Activated CD4-positive, alpha-beta T cell treated with anti-CD3 and anti-CD28 coated beads, Interleukin-2, amount 10 ng/mL, durations not matched to agents 24 days and 14 days (primary cell): ENCODE results near the gene MLLT10. TPM values are rescaled to one million over a fixed set of nuclear protein-coding genes. Genes with fewer than 3 reads are reported as not detected.

Experiments
- DNase-seq: peaks from one replicate; pipeline ENCODE4 v3.0.0; 2022
- H3K27ac Mint-ChIP-seq: one replicate; pipeline ENCODE4 v1.8.0; 2022; ENCODE audit warnings: mild to moderate bottlenecking, mixed read lengths
- H3K27me3 Mint-ChIP-seq: one replicate; pipeline ENCODE4 v1.8.0; 2022; ENCODE audit warnings: mixed read lengths
- H3K36me3 Mint-ChIP-seq: one replicate; pipeline ENCODE4 v1.8.0; 2022; ENCODE audit warnings: low read depth, mild to moderate bottlenecking, mixed read lengths
- H3K4me1 Mint-ChIP-seq: one replicate; pipeline ENCODE4 v1.8.0; 2021; ENCODE audit warnings: mixed read lengths
- H3K4me3 Mint-ChIP-seq: one replicate; pipeline ENCODE4 v1.8.0; 2022; ENCODE audit warnings: mild to moderate bottlenecking, moderate library complexity, mixed read lengths
- H3K9me3 Mint-ChIP-seq: one replicate; pipeline ENCODE4 v1.8.0; 2021; ENCODE audit warnings: mixed read lengths
- intact Hi-C: fragments of 100-400 bp; cut with micrococcal nuclease; formaldehyde crosslinking; loops from one replicate; pipeline ENCODE4 v1.15.1; 2023
- total RNA-seq: library from RNA; stranded (reverse); gene quantifications from 2 replicates; pipeline ENCODE4 v1.2.3, GENCODE V29; 2022

MLLT10 gene
- total RNA-seq, 1 donor from 2014 or later = 42.0 TPM

DNA sequence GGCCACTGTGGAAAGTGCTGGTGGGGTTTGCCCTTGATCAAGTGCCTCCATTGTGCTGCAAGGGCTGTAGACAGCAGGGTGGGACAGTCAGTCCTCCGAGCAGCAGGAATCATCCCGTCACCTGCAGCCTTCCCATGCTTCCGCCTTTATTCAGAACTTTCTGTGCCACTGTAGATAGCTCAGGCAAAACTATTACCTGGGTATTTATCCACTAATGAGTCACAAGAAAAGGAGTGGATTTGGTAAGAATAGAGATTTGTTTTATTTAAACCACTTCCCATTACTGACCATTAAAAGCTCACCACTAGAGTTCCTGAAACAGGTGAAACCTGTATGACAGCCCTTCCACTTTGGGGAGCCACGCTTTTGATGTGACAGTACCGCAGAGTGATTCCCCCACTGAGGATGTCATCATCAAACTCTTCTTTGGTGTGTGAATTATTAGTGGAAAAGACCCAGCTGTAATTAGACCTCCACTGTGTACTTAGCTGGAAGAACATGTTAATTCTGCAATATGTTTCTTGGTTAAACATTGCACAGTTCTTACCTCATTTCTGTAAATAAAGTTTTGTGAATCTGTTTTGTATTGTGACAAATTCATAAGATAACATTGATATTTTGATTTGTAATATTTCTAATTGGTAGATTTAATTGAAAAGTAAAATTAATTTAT lies 208.8 kb downstream of the MLLT10 start:
- Mint-ChIP-seq H3K36me3 (peaks cover 35% of the 10 kb centered on the region), H3K4me1 (peaks cover 42% of the 10 kb centered on the region), H3K27me3 (no peaks in the 10 kb centered on the region), H3K27ac (no peak overlapping the region), H3K9me3 (no peaks in the 10 kb centered on the region), H3K4me3 (no peak overlapping the region)
- intact Hi-C loops = no loop called here
- peak; percentile 51 for DNase-seq

- intact Hi-C loops = no loop called here
- Mint-ChIP-seq H3K36me3 (peaks cover 31% of the 10 kb centered on the region), H3K9me3 (no peaks in the 10 kb centered on the region), H3K27me3 (no peaks in the 10 kb centered on the region), H3K4me1 (peaks cover 32% of the 10 kb centered on the region), H3K27ac (no peak overlapping the region), H3K4me3 (no peak overlapping the region)
- DNase-seq = peak; percentile 52
Measured at GRCh38 chr10:21744223-21744622, 210.2 kb downstream of the MLLT10 start.

- peaks cover 24% of the 10 kb centered on the region for H3K4me1 Mint-ChIP-seq
- H3K27me3 Mint-ChIP-seq = no peaks in the 10 kb centered on the region
- peaks cover 23% of the 10 kb centered on the region for H3K36me3 Mint-ChIP-seq
- peak; percentile 76 for DNase-seq
- intact Hi-C loops = no loop called here
- peak overlapping the region; percentile 42 for H3K4me3 Mint-ChIP-seq
- no peaks in the 10 kb centered on the region for H3K9me3 Mint-ChIP-seq
- H3K27ac Mint-ChIP-seq = peak overlapping the region; percentile 65
Measured at GRCh38 chr10:21746118-21746517, 212.1 kb downstream of the MLLT10 start.

- Mint-ChIP-seq H3K27ac (no peak overlapping the region), H3K4me3 (no peak overlapping the region), H3K4me1 (peaks cover 22% of the 10 kb centered on the region), H3K36me3 (peaks cover 15% of the 10 kb centered on the region), H3K9me3 (no peaks in the 10 kb centered on the region), H3K27me3 (no peaks in the 10 kb centered on the region)
- intact Hi-C loops = no loop called here
- DNase-seq = no peak
Measured at GRCh38 chr10:21747809-21748208, 213.8 kb downstream of the MLLT10 start.

DNA sequence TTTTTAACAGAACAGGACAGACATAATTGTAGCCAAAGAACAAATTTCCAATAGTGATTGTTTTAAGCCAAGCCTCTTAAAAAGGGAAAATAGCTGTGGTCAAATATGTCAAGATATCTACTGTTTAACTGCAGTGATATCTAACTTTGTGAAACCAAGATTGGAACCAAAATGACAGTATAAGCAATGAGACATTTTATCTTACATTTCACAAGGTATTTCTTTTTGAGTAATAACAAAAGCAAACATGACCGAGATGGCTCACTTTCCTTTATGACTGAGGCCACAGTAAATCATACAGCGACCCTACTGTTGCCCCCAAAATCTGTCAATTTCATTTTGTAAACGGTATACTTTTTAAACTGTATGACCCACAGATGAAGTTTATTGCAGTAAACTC lies 215.8 kb downstream of the MLLT10 start:
- Mint-ChIP-seq H3K27ac (no peak overlapping the region), H3K9me3 (no peaks in the 10 kb centered on the region), H3K27me3 (no peaks in the 10 kb centered on the region), H3K36me3 (peaks cover 11% of the 10 kb centered on the region), H3K4me3 (no peak overlapping the region), H3K4me1 (peaks cover 19% of the 10 kb centered on the region)
- intact Hi-C loops = no loop called here
- no peak for DNase-seq

GRCh38 chr10:21750424-21750823 lies 216.4 kb downstream of the MLLT10 start:
- no peak for DNase-seq
- no peaks in the 10 kb centered on the region for H3K27me3 Mint-ChIP-seq
- H3K4me3 Mint-ChIP-seq = no peak overlapping the region
- H3K36me3 Mint-ChIP-seq = peaks cover 7% of the 10 kb centered on the region
- no peak overlapping the region for H3K27ac Mint-ChIP-seq
- intact Hi-C loops = no loop called here
- peaks cover 19% of the 10 kb centered on the region for H3K4me1 Mint-ChIP-seq
- H3K9me3 Mint-ChIP-seq = no peaks in the 10 kb centered on the region

- peaks cover 4% of the 10 kb centered on the region for H3K36me3 Mint-ChIP-seq
- peaks cover 13% of the 10 kb centered on the region for H3K4me1 Mint-ChIP-seq
- intact Hi-C loops = no loop called here
- H3K27me3 Mint-ChIP-seq = no peaks in the 10 kb centered on the region
- no peaks in the 10 kb centered on the region for H3K9me3 Mint-ChIP-seq
- DNase-seq = peak; percentile 51
- H3K27ac Mint-ChIP-seq = no peak overlapping the region
- no peak overlapping the region for H3K4me3 Mint-ChIP-seq
Measured at GRCh38 chr10:21751341-21752310, 217.6 kb downstream of the MLLT10 start.

DNA sequence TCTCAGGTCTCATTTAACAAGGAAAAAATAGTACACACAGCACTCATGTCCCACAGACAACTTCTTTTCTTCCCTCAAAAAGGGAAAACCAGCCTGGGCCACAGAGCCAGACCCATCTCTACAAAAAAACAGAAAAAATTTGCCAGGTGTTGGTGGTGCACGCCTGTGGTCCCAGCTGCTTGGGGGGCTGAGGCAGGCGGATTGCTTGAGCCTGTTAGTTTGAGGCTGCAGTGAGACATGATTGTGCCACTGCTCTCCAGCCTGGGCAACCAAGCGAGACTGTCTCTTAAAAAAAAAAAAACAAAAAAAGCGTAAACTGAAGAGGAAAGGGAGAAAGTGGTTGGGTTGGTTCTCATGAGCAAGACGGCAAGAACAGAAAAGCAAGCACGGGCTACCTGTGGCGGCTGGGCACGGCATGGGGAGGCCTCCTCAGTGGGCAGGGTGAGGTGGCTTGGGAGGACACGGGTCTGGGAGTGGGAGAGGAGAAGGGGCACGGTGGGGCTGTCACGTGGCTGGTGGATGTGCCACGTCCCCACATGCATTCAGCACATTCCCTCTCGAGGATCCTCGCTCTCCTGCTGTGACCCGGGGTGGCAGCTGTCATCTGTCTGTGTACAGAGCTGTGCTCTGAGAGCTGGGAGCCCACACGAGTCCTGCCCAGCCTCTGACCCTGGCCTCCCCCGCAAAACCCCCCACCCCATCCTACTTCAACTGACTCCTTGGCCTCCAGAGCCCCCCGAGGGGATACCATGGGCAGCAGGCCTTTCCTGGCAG lies 219.7 kb downstream of the MLLT10 start:
- Mint-ChIP-seq H3K4me1 (peaks cover 5% of the 10 kb centered on the region), H3K9me3 (no peaks in the 10 kb centered on the region), H3K4me3 (no peak overlapping the region), H3K27ac (no peak overlapping the region), H3K27me3 (no peaks in the 10 kb centered on the region), H3K36me3 (peaks cover 2% of the 10 kb centered on the region)
- intact Hi-C loops = no loop called here
- peak; percentile 41 for DNase-seq

- Mint-ChIP-seq H3K9me3 (no peaks in the 10 kb centered on the region), H3K27ac (no peak overlapping the region), H3K4me3 (no peak overlapping the region), H3K4me1 (peaks cover 5% of the 10 kb centered on the region), H3K36me3 (peaks cover 7% of the 10 kb centered on the region), H3K27me3 (no peaks in the 10 kb centered on the region)
- intact Hi-C loops = no loop called here
- DNase-seq = no peak
Measured at GRCh38 chr10:21754410-21755011, 220.5 kb downstream of the MLLT10 start.

DNA sequence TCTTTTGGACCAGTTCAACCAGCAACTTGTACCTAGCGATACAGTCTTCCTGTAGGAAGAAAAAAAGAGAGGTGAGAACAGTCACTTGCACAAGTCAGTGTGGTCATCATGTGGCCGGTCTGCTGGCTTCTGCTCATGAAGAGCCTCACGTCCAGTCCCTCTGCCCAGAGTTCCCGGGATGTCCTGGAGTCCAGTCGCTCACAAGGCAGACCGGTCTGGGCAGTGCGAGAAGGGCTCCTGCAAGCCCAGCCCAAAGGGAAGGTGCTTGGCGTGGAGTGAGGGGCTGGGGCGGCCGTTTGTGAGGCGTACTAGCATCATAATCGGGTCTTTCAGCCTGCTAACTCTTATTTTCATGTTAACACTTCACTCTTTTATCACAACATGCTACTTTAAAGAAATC lies 222.7 kb downstream of the MLLT10 start:
- no peaks in the 10 kb centered on the region for H3K27me3 Mint-ChIP-seq
- intact Hi-C loops = no loop called here
- no peak for DNase-seq
- H3K9me3 Mint-ChIP-seq = no peaks in the 10 kb centered on the region
- no peaks in the 10 kb centered on the region for H3K4me1 Mint-ChIP-seq
- H3K36me3 Mint-ChIP-seq = peaks cover 7% of the 10 kb centered on the region
- no peak overlapping the region for H3K27ac Mint-ChIP-seq
- H3K4me3 Mint-ChIP-seq = no peak overlapping the region

- Mint-ChIP-seq H3K27ac (no peak overlapping the region), H3K27me3 (no peaks in the 10 kb centered on the region), H3K9me3 (no peaks in the 10 kb centered on the region), H3K4me1 (no peaks in the 10 kb centered on the region), H3K36me3 (peaks cover 7% of the 10 kb centered on the region), H3K4me3 (no peak overlapping the region)
- intact Hi-C loops = no loop called here
- no peak for DNase-seq
Measured at GRCh38 chr10:21757185-21757901, 223.3 kb downstream of the MLLT10 start.

DNA sequence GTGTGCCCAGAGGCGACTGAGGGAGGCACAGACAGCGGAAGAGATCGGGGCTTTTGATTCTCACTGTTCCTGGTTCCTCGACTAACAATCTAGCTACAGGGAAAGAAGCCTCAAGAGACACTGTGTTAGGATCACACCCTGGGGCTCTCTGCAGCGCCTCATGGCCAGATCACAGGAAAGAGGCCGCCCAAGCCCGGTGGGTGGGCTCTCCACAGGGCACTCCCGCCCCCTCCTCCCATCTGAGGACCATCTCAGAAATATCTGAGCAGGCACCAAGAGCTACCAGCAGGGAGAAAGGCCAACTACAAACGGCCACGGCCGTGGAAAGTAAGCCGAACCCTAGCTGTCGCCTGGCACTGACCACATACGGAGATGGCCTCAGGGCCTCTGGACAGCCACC lies 224.2 kb downstream of the MLLT10 start:
- H3K4me1 Mint-ChIP-seq = no peaks in the 10 kb centered on the region
- DNase-seq = no peak
- intact Hi-C loops = no loop called here
- no peaks in the 10 kb centered on the region for H3K27me3 Mint-ChIP-seq
- no peaks in the 10 kb centered on the region for H3K9me3 Mint-ChIP-seq
- H3K4me3 Mint-ChIP-seq = no peak overlapping the region
- no peak overlapping the region for H3K27ac Mint-ChIP-seq
- H3K36me3 Mint-ChIP-seq = peaks cover 7% of the 10 kb centered on the region

- Mint-ChIP-seq H3K27me3 (no peaks in the 10 kb centered on the region), H3K9me3 (no peaks in the 10 kb centered on the region), H3K36me3 (peaks cover 7% of the 10 kb centered on the region), H3K27ac (no peak overlapping the region), H3K4me1 (peaks cover under 1% of the 10 kb centered on the region), H3K4me3 (no peak overlapping the region)
- intact Hi-C loops = no loop called here
- DNase-seq = no peak
Measured at GRCh38 chr10:21758696-21759095, 224.7 kb downstream of the MLLT10 start.
